WTC11 (cell line): ENCODE results near the gene PM20D2. TPM values are rescaled to one million over a fixed set of nuclear protein-coding genes. Genes with fewer than 3 reads are reported as not detected.

Experiments
- ATAC-seq: fragments of 200-7000 bp; cut with Tn5 transposase; 2 replicates; pipeline ENCODE4 v1.10.0; 2021; ENCODE audit warnings: mild to moderate bottlenecking, moderate library complexity
- CTCF ChIA-PET: fragments of 300-600 bp; sonication (Branson Sonifier 250); formaldehyde crosslinking; loops from one replicate; lab custom pipeline; 2021; ENCODE audit warnings: antibody characterized with exemption; lab: Charles Lee
- POLR2A ChIA-PET: fragments of 350-600 bp; sonication (Branson Sonifier 250); formaldehyde crosslinking; loops from one replicate; lab custom pipeline; 2021; ENCODE audit warnings: antibody characterized with exemption; lab: Charles Lee
- DNase-seq: peaks from one replicate; pipeline ENCODE4 v3.0.0; 2021; ENCODE audit warnings: low spot score
- H3K27ac Mint-ChIP-seq: 2 replicates; pipeline ENCODE4 v1.8.0; 2021; ENCODE audit warnings: mixed read lengths
- H3K27me3 Mint-ChIP-seq: 2 replicates; pipeline ENCODE4 v1.8.0; 2021; ENCODE audit warnings: low read depth, mild to moderate bottlenecking, moderate library complexity, mixed read lengths
- H3K36me3 Mint-ChIP-seq: 2 replicates; pipeline ENCODE4 v1.8.0; 2021; ENCODE audit warnings: mixed read lengths
- H3K4me1 Mint-ChIP-seq: 2 replicates; pipeline ENCODE4 v1.8.0; 2022; ENCODE audit warnings: mixed read lengths
- H3K4me3 Mint-ChIP-seq: 2 replicates; pipeline ENCODE4 v1.8.0; 2021; ENCODE audit warnings: mild to moderate bottlenecking, moderate library complexity, mixed read lengths
- H3K9me3 Mint-ChIP-seq: 2 replicates; pipeline ENCODE4 v1.8.0; 2021; ENCODE audit warnings: mixed read lengths
- AR ChIP-seq: fragments of 250-450 bp; sonication (Bioruptor Pico); IDR thresholded peaks from 2 replicates; pipeline ENCODE4 v1.9.0; 2021; ENCODE audit warnings: mild to moderate bottlenecking
- ATF1 ChIP-seq: sonication (generic); formaldehyde crosslinking; IDR thresholded peaks from 2 replicates; pipeline ENCODE4 v1.8.1; 2023; ENCODE audit warnings: mild to moderate bottlenecking, moderate library complexity, missing genetic modification reagents
- ATF2 ChIP-seq: sonication (generic); formaldehyde crosslinking; IDR thresholded peaks from 2 replicates; pipeline ENCODE4 v1.8.1; 2022; ENCODE audit warnings: low read depth, missing genetic modification reagents, borderline replicate concordance
- ATF3 ChIP-seq: sonication (generic); formaldehyde crosslinking; conservative IDR thresholded peaks from 2 replicates; pipeline ENCODE4 v1.8.1; 2022; ENCODE audit warnings: mild to moderate bottlenecking, missing genetic modification reagents
- E2F1 ChIP-seq: sonication (generic); formaldehyde crosslinking; IDR thresholded peaks from 2 replicates; pipeline ENCODE4 v1.8.0; 2022; ENCODE audit warnings: mild to moderate bottlenecking, missing genetic modification reagents
- EMX1 ChIP-seq: fragments of 250-450 bp; sonication (Bioruptor Pico); IDR thresholded peaks from 2 replicates; pipeline ENCODE4 v1.8.0; 2021; ENCODE audit warnings: mild to moderate bottlenecking
- HMGA2 ChIP-seq: fragments of 250-450 bp; sonication (Bioruptor Pico); IDR thresholded peaks from 2 replicates; pipeline ENCODE4 v1.4.0; 2021; ENCODE audit warnings: mild to moderate bottlenecking, moderate library complexity
- MLX ChIP-seq: sonication (generic); formaldehyde crosslinking; IDR thresholded peaks from 2 replicates; pipeline ENCODE4 v1.8.1; 2023; ENCODE audit warnings: mild to moderate bottlenecking, missing genetic modification reagents, moderate library complexity
- OVOL2 ChIP-seq: fragments of 250-450 bp; sonication (Bioruptor Pico); IDR thresholded peaks from 2 replicates; pipeline ENCODE4 v1.9.0; 2021; ENCODE audit warnings: mild to moderate bottlenecking, borderline replicate concordance
- PREB ChIP-seq: sonication (generic); formaldehyde crosslinking; IDR thresholded peaks from 2 replicates; pipeline ENCODE4 v1.8.1; 2022; ENCODE audit warnings: mild to moderate bottlenecking, missing genetic modification reagents, moderate library complexity, borderline replicate concordance
- RELA ChIP-seq: sonication (generic); formaldehyde crosslinking; IDR thresholded peaks from 2 replicates; pipeline ENCODE4 v1.8.1; 2022; ENCODE audit warnings: missing genetic modification reagents, mild to moderate bottlenecking, borderline replicate concordance
- TCF7 ChIP-seq: sonication (generic); formaldehyde crosslinking; IDR thresholded peaks from 2 replicates; pipeline ENCODE4 v1.8.0; 2022; ENCODE audit warnings: mild to moderate bottlenecking, low read depth, missing genetic modification reagents, moderate library complexity
- ZBTB43 ChIP-seq: sonication (generic); formaldehyde crosslinking; IDR thresholded peaks from 2 replicates; pipeline ENCODE4 v1.8.1; 2023; ENCODE audit warnings: mild to moderate bottlenecking, missing genetic modification reagents
- ZNF263 ChIP-seq: sonication (generic); formaldehyde crosslinking; IDR thresholded peaks from 2 replicates; pipeline ENCODE4 v1.8.1; 2022; ENCODE audit warnings: low read depth, mild to moderate bottlenecking, moderate library complexity, missing genetic modification reagents
- ZNF396 ChIP-seq: fragments of 250-450 bp; sonication (Bioruptor Pico); IDR thresholded peaks from 2 replicates; pipeline ENCODE4 v1.8.0; 2021; ENCODE audit warnings: mild to moderate bottlenecking, moderate library complexity, borderline replicate concordance
- ZNF532 ChIP-seq: fragments of 250-450 bp; sonication (Bioruptor Pico); IDR thresholded peaks from 2 replicates; pipeline ENCODE4 v1.9.0; 2021; ENCODE audit warnings: mild to moderate bottlenecking, borderline replicate concordance
- total RNA-seq: library from RNA; stranded (reverse); gene quantifications from 3 replicates; pipeline ENCODE4 v1.2.3, GENCODE V29; 2021

Gene PM20D2
- total RNA-seq, 1 experiment from 2014 or later = 4.9 TPM

- no peak for TF ChIP-seq TCF7 (CRISPR knock-in tag)
- TF ChIP-seq ZNF396 (CRISPR knock-in tag) = no peak
- no peak for TF ChIP-seq PREB (CRISPR knock-in tag)
- no peak for TF ChIP-seq ATF2
- TF ChIP-seq AR (CRISPR knock-in tag) = no peak
- TF ChIP-seq RELA (CRISPR knock-in tag) = no peak
- TF ChIP-seq MLX (CRISPR knock-in tag) = no peak
- TF ChIP-seq HMGA2 (CRISPR knock-in tag) = no peak
- TF ChIP-seq E2F1 = no peak
- TF ChIP-seq ZNF532 (CRISPR knock-in tag) = no peak
- no peak for TF ChIP-seq ATF1
- TF ChIP-seq ZNF263 (CRISPR knock-in tag) = no peak
- no peak for TF ChIP-seq ZBTB43
- no peak for TF ChIP-seq EMX1 (CRISPR knock-in tag)
- no peak for TF ChIP-seq OVOL2 (CRISPR knock-in tag)
- no peak for TF ChIP-seq ATF3 (CRISPR knock-in tag)
- no peaks in the 10 kb centered on the region for H3K27me3 Mint-ChIP-seq
- ChIA-PET CTCF (interaction anchor here (1.1 kb wide), 1 partner anchor 23 kb away, joined by 3 read pairs; no protein-coding TSS in a partner anchor), POLR2A (no interaction called here)
- no peak for ATAC-seq
- DNase-seq = no peak
- peaks cover 6% of the 10 kb centered on the region for H3K36me3 Mint-ChIP-seq
- no peaks in the 10 kb centered on the region for H3K9me3 Mint-ChIP-seq
- no peak overlapping the region for H3K4me3 Mint-ChIP-seq
- no peak overlapping the region for H3K27ac Mint-ChIP-seq
- no peaks in the 10 kb centered on the region for H3K4me1 Mint-ChIP-seq
Observed at GRCh38 chr6:89100114-89100513, 45.7 kb upstream of the PM20D2 start.
